WTC11 (cell line): ENCODE results near the gene SSC5D. TPM values are rescaled to one million over a fixed set of nuclear protein-coding genes. Genes with fewer than 3 reads are reported as not detected.
A peak's percentile ranks its signal among the peaks of the same experiment; 100 is the strongest.

Source experiments
- ATAC-seq: fragments of 200-7000 bp; cut with Tn5 transposase; 2 replicates; pipeline ENCODE4 v1.10.0; 2021; ENCODE audit warnings: mild to moderate bottlenecking, moderate library complexity
- CTCF ChIA-PET: fragments of 300-600 bp; sonication (Branson Sonifier 250); formaldehyde crosslinking; loops from one replicate; lab custom pipeline; 2021; ENCODE audit warnings: antibody characterized with exemption; lab: Charles Lee
- POLR2A ChIA-PET: fragments of 350-600 bp; sonication (Branson Sonifier 250); formaldehyde crosslinking; loops from one replicate; lab custom pipeline; 2021; ENCODE audit warnings: antibody characterized with exemption; lab: Charles Lee
- DNase-seq: peaks from one replicate; pipeline ENCODE4 v3.0.0; 2021; ENCODE audit warnings: low spot score
- H3K27ac Mint-ChIP-seq: 2 replicates; pipeline ENCODE4 v1.8.0; 2021; ENCODE audit warnings: mixed read lengths
- H3K27me3 Mint-ChIP-seq: 2 replicates; pipeline ENCODE4 v1.8.0; 2021; ENCODE audit warnings: low read depth, mild to moderate bottlenecking, moderate library complexity, mixed read lengths
- H3K36me3 Mint-ChIP-seq: 2 replicates; pipeline ENCODE4 v1.8.0; 2021; ENCODE audit warnings: mixed read lengths
- H3K4me1 Mint-ChIP-seq: 2 replicates; pipeline ENCODE4 v1.8.0; 2022; ENCODE audit warnings: mixed read lengths
- H3K4me3 Mint-ChIP-seq: 2 replicates; pipeline ENCODE4 v1.8.0; 2021; ENCODE audit warnings: mild to moderate bottlenecking, moderate library complexity, mixed read lengths
- H3K9me3 Mint-ChIP-seq: 2 replicates; pipeline ENCODE4 v1.8.0; 2021; ENCODE audit warnings: mixed read lengths
- ERG ChIP-seq: fragments of 250-450 bp; sonication (Bioruptor Pico); IDR thresholded peaks from 2 replicates; pipeline ENCODE4 v1.8.0; 2021; ENCODE audit warnings: mild to moderate bottlenecking
- FOXP1 ChIP-seq: sonication (generic); formaldehyde crosslinking; IDR thresholded peaks from 2 replicates; pipeline ENCODE4 v1.8.0; 2022; ENCODE audit warnings: missing genetic modification reagents, mild to moderate bottlenecking, moderate library complexity, borderline replicate concordance
- GABPB1 ChIP-seq: sonication (generic); formaldehyde crosslinking; IDR thresholded peaks from 2 replicates; pipeline ENCODE4 v1.8.1; 2023; ENCODE audit warnings: mild to moderate bottlenecking, missing genetic modification reagents
- HMGA2 ChIP-seq: fragments of 250-450 bp; sonication (Bioruptor Pico); IDR thresholded peaks from 2 replicates; pipeline ENCODE4 v1.4.0; 2021; ENCODE audit warnings: mild to moderate bottlenecking, moderate library complexity
- JAZF1 ChIP-seq: fragments of 250-450 bp; sonication (Bioruptor Pico); IDR thresholded peaks from 2 replicates; pipeline ENCODE4 v1.9.0; 2021; ENCODE audit warnings: moderate library complexity, mild to moderate bottlenecking, inconsistent platforms
- MAX ChIP-seq: sonication (generic); formaldehyde crosslinking; IDR thresholded peaks from 2 replicates; pipeline ENCODE4 v1.8.0; 2022; ENCODE audit warnings: mild to moderate bottlenecking, missing genetic modification reagents
- MLX ChIP-seq: sonication (generic); formaldehyde crosslinking; IDR thresholded peaks from 2 replicates; pipeline ENCODE4 v1.8.1; 2023; ENCODE audit warnings: mild to moderate bottlenecking, missing genetic modification reagents, moderate library complexity
- OVOL2 ChIP-seq: fragments of 250-450 bp; sonication (Bioruptor Pico); IDR thresholded peaks from 2 replicates; pipeline ENCODE4 v1.9.0; 2021; ENCODE audit warnings: mild to moderate bottlenecking, borderline replicate concordance
- RORB ChIP-seq: fragments of 250-450 bp; sonication (Bioruptor Pico); IDR thresholded peaks from 2 replicates; pipeline ENCODE4 v1.9.0; 2021; ENCODE audit warnings: mild to moderate bottlenecking
- TEAD1 ChIP-seq: sonication (generic); formaldehyde crosslinking; IDR thresholded peaks from 2 replicates; pipeline ENCODE4 v1.8.0; 2022; ENCODE audit warnings: mild to moderate bottlenecking, missing genetic modification reagents
- TP53 ChIP-seq: sonication (generic); formaldehyde crosslinking; IDR thresholded peaks from 2 replicates; pipeline ENCODE4 v1.8.1; 2023; ENCODE audit warnings: mild to moderate bottlenecking, missing genetic modification reagents
- ZNF138 ChIP-seq: sonication (generic); formaldehyde crosslinking; conservative IDR thresholded peaks from 2 replicates; pipeline ENCODE4 v1.8.1; 2022; ENCODE audit warnings: mild to moderate bottlenecking, moderate library complexity, missing genetic modification reagents
- ZNF281 ChIP-seq: sonication (generic); formaldehyde crosslinking; IDR thresholded peaks from 2 replicates; pipeline ENCODE4 v1.8.0; 2023; ENCODE audit warnings: mild to moderate bottlenecking, missing genetic modification reagents
- ZNF396 ChIP-seq: fragments of 250-450 bp; sonication (Bioruptor Pico); IDR thresholded peaks from 2 replicates; pipeline ENCODE4 v1.8.0; 2021; ENCODE audit warnings: mild to moderate bottlenecking, moderate library complexity, borderline replicate concordance
- ZNF416 ChIP-seq: fragments of 250-450 bp; sonication (Bioruptor Pico); IDR thresholded peaks from 2 replicates; pipeline ENCODE4 v1.9.0; 2021; ENCODE audit warnings: mild to moderate bottlenecking, inconsistent platforms
- ZNF425 ChIP-seq: fragments of 250-450 bp; sonication (Bioruptor Pico); conservative IDR thresholded peaks from 2 replicates; pipeline ENCODE4 v1.9.0; 2021; ENCODE audit warnings: mild to moderate bottlenecking
- total RNA-seq: library from RNA; stranded (reverse); gene quantifications from 3 replicates; pipeline ENCODE4 v1.2.3, GENCODE V29; 2021
- TF ChIP-seq, protein P1 (sequence below): sonication (generic); formaldehyde crosslinking; IDR thresholded peaks from 2 replicates; pipeline ENCODE4 v1.8.1; 2022; ENCODE audit warnings: missing genetic modification reagents, borderline replicate concordance
- TF ChIP-seq, protein P2 (sequence below): sonication (generic); formaldehyde crosslinking; IDR thresholded peaks from 2 replicates; pipeline ENCODE4 v1.8.1; 2023; ENCODE audit warnings: mild to moderate bottlenecking, moderate library complexity, missing genetic modification reagents
- TF ChIP-seq, protein P3 (sequence below): sonication (generic); formaldehyde crosslinking; IDR thresholded peaks from 2 replicates; pipeline ENCODE4 v1.8.0; 2022; ENCODE audit warnings: mild to moderate bottlenecking, missing genetic modification reagents

Gene SSC5D
- total RNA-seq, 1 experiment from 2014 or later, result 2.9 TPM

DNA sequence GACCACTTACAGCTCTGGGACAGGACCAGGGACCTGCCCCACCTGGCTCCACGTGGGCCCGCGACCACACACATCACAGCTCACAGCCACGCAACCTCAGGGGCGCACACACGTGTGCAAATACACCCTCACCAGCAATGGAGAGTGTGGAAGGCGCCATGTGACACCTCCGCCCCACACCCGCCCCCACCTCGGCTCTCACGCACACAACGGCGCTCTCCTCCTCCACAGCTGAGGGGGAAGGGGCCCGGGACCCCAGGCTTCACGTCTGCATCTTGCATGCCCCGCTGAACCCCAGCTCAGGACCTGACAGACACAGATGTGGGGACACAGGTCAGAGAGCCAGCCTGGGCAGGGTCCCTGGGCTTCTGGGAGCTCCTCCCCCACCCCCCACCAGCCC lies 38.8 kb upstream of the SSC5D start:
- 0 out of 2 replicates have a peak, but pooled peaks cover 4% of the 10 kb centered on the region for H3K4me1 Mint-ChIP-seq
- no peak overlapping the region for H3K4me3 Mint-ChIP-seq
- no peak overlapping the region for H3K27ac Mint-ChIP-seq
- ChIA-PET POLR2A (no interaction called here), CTCF (interaction anchor here (0.5 to 1.4 kb wide), 3 partner anchors 18 to 304 kb away, joined by 3 to 5 read pairs (median 3); no protein-coding TSS in a partner anchor)
- peaks cover 32% of the 10 kb centered on the region for H3K27me3 Mint-ChIP-seq
- ATAC-seq (no peak), DNase-seq (no peak)
- TF ChIP-seq, protein P1, sequence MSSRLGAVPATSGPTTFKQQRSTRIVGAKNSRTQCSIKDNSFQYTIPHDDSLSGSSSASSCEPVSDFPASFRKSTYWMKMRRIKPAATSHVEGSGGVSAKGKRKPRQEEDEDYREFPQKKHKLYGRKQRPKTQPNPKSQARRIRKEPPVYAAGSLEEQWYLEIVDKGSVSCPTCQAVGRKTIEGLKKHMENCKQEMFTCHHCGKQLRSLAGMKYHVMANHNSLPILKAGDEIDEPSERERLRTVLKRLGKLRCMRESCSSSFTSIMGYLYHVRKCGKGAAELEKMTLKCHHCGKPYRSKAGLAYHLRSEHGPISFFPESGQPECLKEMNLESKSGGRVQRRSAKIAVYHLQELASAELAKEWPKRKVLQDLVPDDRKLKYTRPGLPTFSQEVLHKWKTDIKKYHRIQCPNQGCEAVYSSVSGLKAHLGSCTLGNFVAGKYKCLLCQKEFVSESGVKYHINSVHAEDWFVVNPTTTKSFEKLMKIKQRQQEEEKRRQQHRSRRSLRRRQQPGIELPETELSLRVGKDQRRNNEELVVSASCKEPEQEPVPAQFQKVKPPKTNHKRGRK, result no peak
- TF ChIP-seq TEAD1 (CRISPR knock-in tag) (no peak), ZNF416 (CRISPR knock-in tag) (no peak), OVOL2 (CRISPR knock-in tag) (no peak), GABPB1 (CRISPR knock-in tag) (no peak), HMGA2 (no peak), ERG (CRISPR knock-in tag) (no peak), ZNF425 (CRISPR knock-in tag) (no peak), JAZF1 (no peak)
- H3K36me3 Mint-ChIP-seq, result no peaks in the 10 kb centered on the region
- H3K9me3 Mint-ChIP-seq, result no peaks in the 10 kb centered on the region

DNA sequence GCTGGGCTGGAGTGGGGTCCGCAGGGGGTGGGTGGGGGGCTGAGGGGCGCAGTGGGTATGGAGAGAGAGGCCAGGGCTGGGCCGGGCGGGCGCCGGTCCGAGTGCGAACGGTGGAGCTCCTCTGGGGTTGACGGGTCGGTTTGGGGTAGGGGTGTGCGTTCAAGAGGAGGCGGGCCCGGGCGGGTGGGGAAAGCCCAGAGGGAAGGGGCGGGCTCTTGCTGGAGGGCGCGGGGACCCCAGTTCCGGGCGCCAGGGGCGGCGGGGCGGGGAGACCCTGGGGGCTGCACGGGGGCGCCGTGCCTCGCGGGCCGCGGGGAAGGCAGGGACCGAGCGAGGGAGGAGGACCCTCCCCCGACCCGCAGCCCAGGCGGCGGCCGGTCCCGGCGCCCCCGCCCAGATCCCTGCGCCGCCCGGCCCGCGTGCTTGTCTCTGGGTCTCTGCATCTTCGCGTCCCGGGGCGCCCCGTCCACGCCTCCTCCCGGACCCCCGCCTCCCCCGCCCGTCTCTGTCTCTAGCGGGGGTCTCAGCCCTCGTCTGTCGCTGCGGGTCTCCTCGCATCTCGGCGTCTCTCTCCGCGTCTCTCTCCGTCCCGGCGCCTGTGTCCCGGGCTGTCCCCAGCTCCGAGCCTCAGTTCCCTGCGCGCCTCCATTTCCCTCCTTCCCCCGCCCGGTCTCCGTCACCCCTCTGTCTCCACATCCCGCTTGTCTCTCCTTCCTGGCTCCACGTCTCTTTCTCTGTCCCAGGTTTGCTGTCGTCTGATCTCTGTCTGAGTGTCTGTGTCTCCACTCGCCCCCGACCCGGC lies 36.9 kb upstream of the SSC5D start:
- no peak for TF ChIP-seq ZNF396 (CRISPR knock-in tag)
- TF ChIP-seq FOXP1 (CRISPR knock-in tag), result no peak
- TF ChIP-seq, protein P2, sequence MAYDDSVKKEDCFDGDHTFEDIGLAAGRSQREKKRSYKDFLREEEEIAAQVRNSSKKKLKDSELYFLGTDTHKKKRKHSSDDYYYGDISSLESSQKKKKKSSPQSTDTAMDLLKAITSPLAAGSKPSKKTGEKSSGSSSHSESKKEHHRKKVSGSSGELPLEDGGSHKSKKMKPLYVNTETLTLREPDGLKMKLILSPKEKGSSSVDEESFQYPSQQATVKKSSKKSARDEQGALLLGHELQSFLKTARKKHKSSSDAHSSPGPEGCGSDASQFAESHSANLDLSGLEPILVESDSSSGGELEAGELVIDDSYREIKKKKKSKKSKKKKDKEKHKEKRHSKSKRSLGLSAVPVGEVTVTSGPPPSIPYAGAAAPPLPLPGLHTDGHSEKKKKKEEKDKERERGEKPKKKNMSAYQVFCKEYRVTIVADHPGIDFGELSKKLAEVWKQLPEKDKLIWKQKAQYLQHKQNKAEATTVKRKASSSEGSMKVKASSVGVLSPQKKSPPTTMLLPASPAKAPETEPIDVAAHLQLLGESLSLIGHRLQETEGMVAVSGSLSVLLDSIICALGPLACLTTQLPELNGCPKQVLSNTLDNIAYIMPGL (CRISPR knock-in tag), result no peak
- TF ChIP-seq, protein P3, sequence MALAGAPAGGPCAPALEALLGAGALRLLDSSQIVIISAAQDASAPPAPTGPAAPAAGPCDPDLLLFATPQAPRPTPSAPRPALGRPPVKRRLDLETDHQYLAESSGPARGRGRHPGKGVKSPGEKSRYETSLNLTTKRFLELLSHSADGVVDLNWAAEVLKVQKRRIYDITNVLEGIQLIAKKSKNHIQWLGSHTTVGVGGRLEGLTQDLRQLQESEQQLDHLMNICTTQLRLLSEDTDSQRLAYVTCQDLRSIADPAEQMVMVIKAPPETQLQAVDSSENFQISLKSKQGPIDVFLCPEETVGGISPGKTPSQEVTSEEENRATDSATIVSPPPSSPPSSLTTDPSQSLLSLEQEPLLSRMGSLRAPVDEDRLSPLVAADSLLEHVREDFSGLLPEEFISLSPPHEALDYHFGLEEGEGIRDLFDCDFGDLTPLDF (CRISPR knock-in tag), result no peak
- no peak for TF ChIP-seq MLX
- no peak for TF ChIP-seq RORB (CRISPR knock-in tag)
- no peak for TF ChIP-seq TP53 (CRISPR knock-in tag)
- no peak for TF ChIP-seq MAX (CRISPR knock-in tag)
- no peak for TF ChIP-seq ZNF281 (CRISPR knock-in tag)
- TF ChIP-seq ZNF138 (CRISPR knock-in tag), result no peak
- Mint-ChIP-seq H3K9me3 (no peaks in the 10 kb centered on the region), H3K27ac (no peak overlapping the region), H3K36me3 (peaks cover 6% of the 10 kb centered on the region), H3K27me3 (peaks cover 32% of the 10 kb centered on the region), H3K4me1 (peaks cover 6% of the 10 kb centered on the region; the same call in 1 of the 2 replicates), H3K4me3 (peak overlapping the region; percentile 74)
- ATAC-seq (peak; percentile 16), DNase-seq (no peak)
- ChIA-PET CTCF (interaction anchor here (0.5 to 3.0 kb wide), 9 partner anchors 14 to 1839 kb away, joined by 3 to 18 read pairs (median 4); no protein-coding TSS in a partner anchor), POLR2A (interaction anchor here (0.6 kb wide), 1 partner anchor 304 kb away, joined by 4 read pairs; no protein-coding TSS in a partner anchor)
